GM06990 (cell line): Measurements from ENCODE around the gene FBXL22.
A peak's percentile ranks its signal among the peaks of the same experiment; 100 is the strongest.

Experiments used
- DNase-seq: peaks from one replicate; pipeline ENCODE4 v3.0.0-alpha.2; 2011; ENCODE audit not compliant: insufficient read length; ENCODE audit errors: extremely low read depth
- H3K27me3 ChIP-seq: replicated peaks from 2 replicates; pipeline ENCODE4 v1.6.0; 2011; ENCODE audit warnings: low read length; ENCODE audit not compliant: control insufficient read depth, insufficient read depth
- H3K36me3 ChIP-seq: 2 replicates; pipeline ENCODE4 v1.5.1; 2011; ENCODE audit warnings: low read length; ENCODE audit not compliant: control insufficient read depth, insufficient read depth
- H3K4me3 ChIP-seq: replicated peaks from 2 replicates; pipeline ENCODE4 v1.5.1; 2011; ENCODE audit warnings: low read depth, mild to moderate bottlenecking, control low read depth, low read length
- CTCF ChIP-seq: IDR thresholded peaks from 2 replicates; pipeline ENCODE4 v1.5.1; 2011; ENCODE audit warnings: low read length, control low read depth, mild to moderate bottlenecking, inconsistent platforms; ENCODE audit not compliant: insufficient read depth, poor library complexity, severe bottlenecking

Gene FBXL22

GRCh38 chr15:63556246-63556645, 40.9 kb upstream of the FBXL22 start:
- no peak for DNase-seq
- no peaks in the 10 kb centered on the region for H3K27me3 ChIP-seq
- H3K4me3 ChIP-seq = no peak overlapping the region
- no peak for TF ChIP-seq CTCF
- no peaks in the 10 kb centered on the region; the same call in 1 of the 2 replicates for H3K36me3 ChIP-seq

- H3K4me3 ChIP-seq = no peak overlapping the region
- no peak for DNase-seq
- no peak for TF ChIP-seq CTCF
- H3K27me3 ChIP-seq = no peaks in the 10 kb centered on the region
- no peaks in the 10 kb centered on the region; the same call in 1 of the 2 replicates for H3K36me3 ChIP-seq
Measured at GRCh38 chr15:63556736-63557135, 40.5 kb upstream of the FBXL22 start.

GRCh38 chr15:63559753-63560152, 37.4 kb upstream of the FBXL22 start:
- H3K36me3 ChIP-seq = peaks cover 2% of the 10 kb centered on the region
- no peak for TF ChIP-seq CTCF
- no peak overlapping the region for H3K4me3 ChIP-seq
- no peak for DNase-seq
- H3K27me3 ChIP-seq = no peaks in the 10 kb centered on the region

- peaks cover 2% of the 10 kb centered on the region for H3K36me3 ChIP-seq
- peak; percentile 46 for DNase-seq
- no peak for TF ChIP-seq CTCF
- no peaks in the 10 kb centered on the region for H3K27me3 ChIP-seq
- no peak overlapping the region for H3K4me3 ChIP-seq
Measured at GRCh38 chr15:63560741-63561448, 36.3 kb upstream of the FBXL22 start.

- DNase-seq = no peak
- no peak for TF ChIP-seq CTCF
- Histone ChIP-seq H3K4me3 (no peak overlapping the region), H3K36me3 (peaks cover 2% of the 10 kb centered on the region), H3K27me3 (no peaks in the 10 kb centered on the region)
Measured at GRCh38 chr15:63564093-63564492, 33.1 kb upstream of the FBXL22 start.
